ENCODE data around the gene KIAA1671. TPM values are rescaled to one million over a fixed set of nuclear protein-coding genes. Genes with fewer than 3 reads are reported as not detected.
A peak's percentile ranks its signal among the peaks of the same experiment; 100 is the strongest.

The KIAA1671 gene
- total and polyA plus RNA-seq, 2 donors, result 13.0 to 19.0 TPM

GRCh38 chr22:24962835-24963234, 10.3 kb downstream of the KIAA1671 start:
- Histone ChIP-seq H3K4me3 (ENCODE audit: low read depth, low read length) (no peak overlapping the region), H3K27ac (ENCODE audit: low read depth) (no peak overlapping the region), H3K36me3 (ENCODE audit: insufficient read depth) (no peaks in the 10 kb centered on the region), H3K4me1 (ENCODE audit: insufficient read depth) (no peaks in the 10 kb centered on the region)
- DNase-seq (ENCODE audit: extremely low spot score), result no peak
- WGBS, result 89% methylated on average over 11 of the region's 11 CpGs

- Histone ChIP-seq H3K36me3 (ENCODE audit: insufficient read depth) (no peaks in the 10 kb centered on the region), H3K27ac (ENCODE audit: low read depth) (no peak overlapping the region), H3K4me1 (ENCODE audit: insufficient read depth) (no peaks in the 10 kb centered on the region), H3K4me3 (ENCODE audit: low read depth, low read length) (no peak overlapping the region)
- WGBS, result 95% methylated on average over 3 of the region's 3 CpGs
- no peak for DNase-seq (ENCODE audit: extremely low spot score)
These were observed 11.9 kb downstream of the KIAA1671 start for GRCh38 chr22:24964441-24964840.

GRCh38 chr22:24965822-24966626, 13.5 kb downstream of the KIAA1671 start:
- no peak for DNase-seq (ENCODE audit: extremely low spot score)
- no peak overlapping the region for H3K27ac ChIP-seq (ENCODE audit: low read depth)
- no peaks in the 10 kb centered on the region for H3K36me3 ChIP-seq (ENCODE audit: insufficient read depth)
- no peaks in the 10 kb centered on the region for H3K4me1 ChIP-seq (ENCODE audit: insufficient read depth)
- WGBS, result 55% methylated on average over 9 of the region's 9 CpGs
- no peak overlapping the region for H3K4me3 ChIP-seq (ENCODE audit: low read depth, low read length)

- Histone ChIP-seq H3K36me3 (ENCODE audit: insufficient read depth) (no peaks in the 10 kb centered on the region), H3K27ac (ENCODE audit: low read depth) (no peak overlapping the region), H3K4me1 (ENCODE audit: insufficient read depth) (no peaks in the 10 kb centered on the region), H3K4me3 (ENCODE audit: low read depth, low read length) (no peak overlapping the region)
- WGBS, result 68% methylated on average over 8 of the region's 8 CpGs
- no peak for DNase-seq (ENCODE audit: extremely low spot score)
These were observed 15.6 kb downstream of the KIAA1671 start for GRCh38 chr22:24968066-24968561.

- Histone ChIP-seq H3K27ac (ENCODE audit: low read depth) (peak overlapping the region; percentile 51), H3K4me3 (ENCODE audit: low read depth, low read length) (no peak overlapping the region), H3K4me1 (ENCODE audit: insufficient read depth) (no peaks in the 10 kb centered on the region), H3K36me3 (ENCODE audit: insufficient read depth) (no peaks in the 10 kb centered on the region)
- no peak for DNase-seq (ENCODE audit: extremely low spot score)
- WGBS, result 26% methylated on average over 12 of the region's 12 CpGs
These were observed 17.2 kb downstream of the KIAA1671 start for GRCh38 chr22:24969560-24970301.

- no peak overlapping the region for H3K27ac ChIP-seq (ENCODE audit: low read depth)
- H3K4me1 ChIP-seq (ENCODE audit: insufficient read depth), result no peaks in the 10 kb centered on the region
- no peak for DNase-seq (ENCODE audit: extremely low spot score)
- H3K36me3 ChIP-seq (ENCODE audit: insufficient read depth), result no peaks in the 10 kb centered on the region
- 73% methylated on average over 2 of the region's 2 CpGs for WGBS
- no peak overlapping the region for H3K4me3 ChIP-seq (ENCODE audit: low read depth, low read length)
These were observed 19.9 kb downstream of the KIAA1671 start for GRCh38 chr22:24972369-24972768.

GRCh38 chr22:24973872-24974271, 21.4 kb downstream of the KIAA1671 start:
- Histone ChIP-seq H3K4me1 (ENCODE audit: insufficient read depth) (no peaks in the 10 kb centered on the region), H3K27ac (ENCODE audit: low read depth) (no peak overlapping the region), H3K4me3 (ENCODE audit: low read depth, low read length) (no peak overlapping the region), H3K36me3 (ENCODE audit: insufficient read depth) (no peaks in the 10 kb centered on the region)
- 79% methylated on average over 6 of the region's 6 CpGs for WGBS
- DNase-seq (ENCODE audit: extremely low spot score), result no peak

- DNase-seq (ENCODE audit: extremely low spot score), result no peak
- no peaks in the 10 kb centered on the region for H3K4me1 ChIP-seq (ENCODE audit: insufficient read depth)
- H3K4me3 ChIP-seq (ENCODE audit: low read depth, low read length), result no peak overlapping the region
- WGBS, result 82% methylated on average over 5 of the region's 5 CpGs
- H3K36me3 ChIP-seq (ENCODE audit: insufficient read depth), result no peaks in the 10 kb centered on the region
- peak overlapping the region; percentile 75 for H3K27ac ChIP-seq (ENCODE audit: low read depth)
These were observed 22.7 kb downstream of the KIAA1671 start for GRCh38 chr22:24975125-24975640.

GRCh38 chr22:24975813-24976341, 23.4 kb downstream of the KIAA1671 start:
- WGBS, result 27% methylated on average over 11 of the region's 11 CpGs
- Histone ChIP-seq H3K4me3 (ENCODE audit: low read depth, low read length) (no peak overlapping the region), H3K36me3 (ENCODE audit: insufficient read depth) (no peaks in the 10 kb centered on the region)

GRCh38 chr22:24976442-24977218, 24.1 kb downstream of the KIAA1671 start:
- no peak for DNase-seq (ENCODE audit: extremely low spot score)
- no peaks in the 10 kb centered on the region for H3K4me1 ChIP-seq (ENCODE audit: insufficient read depth)
- H3K36me3 ChIP-seq (ENCODE audit: insufficient read depth), result no peaks in the 10 kb centered on the region
- H3K27ac ChIP-seq (ENCODE audit: low read depth), result peak overlapping the region; percentile 61
- 59% methylated on average over 18 of the region's 18 CpGs for WGBS
- no peak overlapping the region for H3K4me3 ChIP-seq (ENCODE audit: low read depth, low read length)

More at GRCh38 chr22:24975813-24976341, 23.4 kb downstream of the KIAA1671 start:
- H3K4me1 ChIP-seq (ENCODE audit: insufficient read depth), result no peaks in the 10 kb centered on the region
- DNase-seq (ENCODE audit: extremely low spot score), result no peak
- peak overlapping the region; percentile 75 for H3K27ac ChIP-seq (ENCODE audit: low read depth)

GRCh38 chr22:24977370-24978221, 25.1 kb downstream of the KIAA1671 start:
- DNase-seq (ENCODE audit: extremely low spot score), result no peak
- Histone ChIP-seq H3K36me3 (ENCODE audit: insufficient read depth) (no peaks in the 10 kb centered on the region), H3K4me3 (ENCODE audit: low read depth, low read length) (no peak overlapping the region), H3K4me1 (ENCODE audit: insufficient read depth) (no peaks in the 10 kb centered on the region), H3K27ac (ENCODE audit: low read depth) (peak overlapping the region; percentile 70)
- WGBS, result 26% methylated on average over 12 of the region's 12 CpGs

GRCh38 chr22:24978308-24978707, 25.8 kb downstream of the KIAA1671 start:
- WGBS, result 91% methylated on average over 1 of the region's 1 CpG
- Histone ChIP-seq H3K4me3 (ENCODE audit: low read depth, low read length) (no peak overlapping the region), H3K36me3 (ENCODE audit: insufficient read depth) (no peaks in the 10 kb centered on the region), H3K27ac (ENCODE audit: low read depth) (no peak overlapping the region), H3K4me1 (ENCODE audit: insufficient read depth) (no peaks in the 10 kb centered on the region)
- no peak for DNase-seq (ENCODE audit: extremely low spot score)
